ENCODE results near the gene MVD.

MVD gene

DNA sequence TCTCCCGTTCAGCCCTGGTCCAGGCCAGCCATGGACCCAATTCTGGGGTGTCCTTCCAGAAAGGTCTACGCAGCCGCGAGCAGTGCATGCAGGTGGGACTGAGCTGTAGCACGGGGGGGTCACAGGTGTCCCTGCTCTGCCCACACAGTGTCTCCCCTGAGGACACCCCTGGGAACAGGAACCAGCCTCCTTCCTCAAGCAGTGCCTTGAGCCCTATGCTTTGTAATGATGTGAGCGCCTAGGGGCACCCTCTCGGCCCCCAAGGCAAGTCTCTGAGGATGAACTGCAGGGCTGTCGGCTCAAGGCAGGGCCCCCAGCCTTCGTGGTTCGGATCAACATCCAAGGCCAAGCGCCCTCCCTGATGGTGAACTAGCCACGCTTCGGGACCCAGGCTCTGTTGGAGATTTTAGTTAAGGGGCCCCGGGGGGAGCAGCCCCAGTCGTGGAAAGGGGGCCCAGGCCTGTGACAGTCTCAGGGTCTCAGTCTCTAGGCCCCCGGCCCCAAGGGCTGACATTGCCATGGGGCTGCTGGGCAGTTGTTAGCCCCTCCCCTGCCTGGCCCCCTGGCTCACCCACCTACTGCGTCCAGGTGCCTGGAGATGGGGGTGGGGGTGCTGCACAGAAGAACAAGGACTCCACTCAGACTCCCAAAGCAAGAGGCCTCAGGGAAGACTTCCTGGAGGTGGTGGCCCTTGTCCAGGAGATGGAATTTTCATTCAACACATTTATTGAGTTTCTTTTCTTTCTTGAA is 22.2 kb downstream of the MVD start:
- no peak for DNase-seq (ENCODE audit: low read depth)

DNA sequence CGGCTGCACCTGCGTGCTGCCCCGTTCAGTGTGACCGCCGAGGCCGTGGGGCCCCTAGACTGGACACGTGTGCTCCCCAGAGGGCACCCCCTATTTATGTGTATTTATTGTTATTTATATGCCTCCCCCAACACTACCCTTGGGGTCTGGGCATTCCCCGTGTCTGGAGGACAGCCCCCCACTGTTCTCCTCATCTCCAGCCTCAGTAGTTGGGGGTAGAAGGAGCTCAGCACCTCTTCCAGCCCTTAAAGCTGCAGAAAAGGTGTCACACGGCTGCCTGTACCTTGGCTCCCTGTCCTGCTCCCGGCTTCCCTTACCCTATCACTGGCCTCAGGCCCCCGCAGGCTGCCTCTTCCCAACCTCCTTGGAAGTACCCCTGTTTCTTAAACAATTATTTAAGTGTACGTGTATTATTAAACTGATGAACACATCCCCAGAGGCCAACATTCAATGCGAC is 22.8 kb downstream of the MVD start:
- no peak for DNase-seq (ENCODE audit: low read depth)

DNA sequence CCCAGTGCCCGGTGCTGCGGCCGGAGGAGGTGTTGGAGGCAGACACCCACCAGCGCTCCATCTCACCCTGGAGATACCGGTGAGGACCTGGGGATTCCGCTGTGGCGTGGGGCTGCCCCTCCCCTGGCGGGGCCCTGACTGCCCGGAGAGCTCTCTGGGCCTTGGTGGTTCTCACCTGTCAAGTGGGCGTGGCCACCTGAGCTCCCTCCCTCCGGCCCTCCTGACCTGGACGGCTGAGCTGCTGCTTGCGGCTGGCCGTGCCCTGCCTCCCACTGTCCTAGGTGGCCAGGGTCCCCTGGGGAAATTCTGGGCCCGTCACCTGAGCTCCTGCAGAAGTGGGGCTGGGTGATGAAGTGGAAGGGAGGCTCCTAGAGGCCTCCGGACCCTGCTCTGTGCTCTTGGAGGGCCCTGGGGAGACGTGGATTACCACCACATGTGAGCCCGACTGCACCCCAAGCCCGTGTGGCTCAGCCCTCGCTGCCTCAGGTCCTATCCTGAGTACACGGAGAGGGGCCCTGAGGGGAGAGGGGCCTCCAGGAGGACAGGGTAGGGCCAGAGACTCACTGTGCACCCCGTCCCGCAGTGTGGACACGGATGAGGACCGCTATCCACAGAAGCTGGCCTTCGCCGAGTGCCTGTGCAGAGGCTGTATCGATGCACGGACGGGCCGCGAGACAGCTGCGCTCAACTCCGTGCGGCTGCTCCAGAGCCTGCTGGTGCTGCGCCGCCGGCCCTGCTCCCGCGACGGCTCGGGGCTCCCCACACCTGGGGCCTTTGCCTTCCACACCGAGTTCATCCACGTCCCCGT is 23.5 kb downstream of the MVD start:
- DNase-seq (ENCODE audit: low read depth), result no peak

DNA sequence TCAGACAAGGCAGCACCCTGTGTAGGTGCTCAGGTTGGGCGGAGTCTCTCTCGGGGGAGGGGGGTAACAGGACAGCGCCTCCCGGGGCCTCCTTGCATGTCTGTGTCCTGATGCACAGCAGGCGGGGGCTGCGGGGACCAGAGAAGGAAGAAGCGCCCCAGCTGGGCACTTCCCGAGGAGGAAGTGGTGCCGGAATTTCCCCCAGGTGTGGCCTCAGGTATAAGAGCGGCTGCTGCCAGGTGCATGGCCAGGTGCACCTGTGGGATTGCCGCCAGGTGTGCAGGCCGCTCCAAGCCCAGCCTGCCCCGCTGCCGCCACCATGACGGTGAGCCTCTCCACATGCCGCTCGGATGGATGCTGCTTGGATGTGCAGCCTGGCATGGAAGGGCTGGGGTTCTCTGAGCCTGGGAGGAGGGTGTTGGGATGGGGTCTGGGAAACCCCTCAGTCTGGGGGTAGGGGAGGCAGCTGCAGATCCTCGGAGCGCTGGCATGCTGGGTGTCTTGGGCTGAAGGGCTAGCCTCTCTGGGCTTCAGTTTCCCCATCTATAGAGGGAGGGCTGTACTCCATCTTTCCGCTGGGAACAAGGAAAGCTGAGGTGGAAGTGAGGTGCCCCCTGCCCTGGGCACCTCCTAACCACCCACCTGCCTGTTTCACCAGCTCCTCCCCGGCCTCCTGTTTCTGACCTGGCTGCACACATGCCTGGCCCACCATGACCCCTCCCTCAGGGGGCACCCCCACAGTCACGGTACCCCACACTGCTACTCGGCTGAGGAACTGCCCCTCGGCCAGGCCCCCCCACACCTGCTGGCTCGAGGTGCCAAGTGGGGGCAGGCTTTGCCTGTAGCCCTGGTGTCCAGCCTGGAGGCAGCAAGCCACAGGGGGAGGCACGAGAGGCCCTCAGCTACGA is 24.3 kb downstream of the MVD start, which contains the start of gene IL17C:
Gene IL17C (plus strand): TSS at position 250 of the 908 bp plus-strand sequence. CDS start 70 bp downstream, at position 320.
- DNase-seq (ENCODE audit: low read depth), result no peak

DNA sequence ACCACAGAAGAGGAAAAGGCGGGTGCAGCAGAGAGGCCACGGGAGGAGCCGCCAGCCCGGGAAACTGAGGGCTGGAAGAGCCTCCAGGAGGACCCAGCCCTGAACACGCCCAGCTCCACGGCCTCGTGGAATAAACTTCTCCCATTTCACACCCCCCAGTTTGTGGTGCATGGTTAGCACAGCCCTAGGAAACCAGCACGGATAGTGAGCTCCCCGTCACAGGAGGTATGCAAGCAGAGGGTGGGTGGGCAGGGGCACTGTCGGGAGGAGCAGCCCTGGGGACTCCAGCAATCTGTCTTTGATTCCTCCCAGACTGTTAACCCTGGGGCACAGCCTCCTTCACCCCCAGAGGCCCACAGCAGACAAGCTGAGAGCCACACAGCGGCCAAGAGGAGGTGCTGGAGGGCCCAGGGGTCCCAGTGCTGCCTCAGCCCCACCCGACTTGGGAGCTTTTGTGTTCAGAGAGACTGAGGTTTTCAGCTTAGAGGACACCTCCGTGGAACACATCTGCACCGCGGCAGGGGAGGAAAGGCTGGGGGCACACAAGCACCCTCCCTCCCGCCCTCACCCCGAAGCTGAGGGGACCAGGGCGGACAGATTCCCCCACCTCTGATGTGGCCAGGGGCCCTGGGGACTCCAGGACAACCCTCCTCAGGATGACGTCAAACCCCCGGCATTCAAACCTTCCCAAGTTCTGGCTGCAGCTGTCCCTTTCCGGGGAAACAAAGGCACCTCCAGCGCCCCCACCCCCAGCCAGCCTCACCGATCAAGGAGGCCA is 26.2 kb downstream of the MVD start:
- no peak for DNase-seq (ENCODE audit: low read depth)

DNA sequence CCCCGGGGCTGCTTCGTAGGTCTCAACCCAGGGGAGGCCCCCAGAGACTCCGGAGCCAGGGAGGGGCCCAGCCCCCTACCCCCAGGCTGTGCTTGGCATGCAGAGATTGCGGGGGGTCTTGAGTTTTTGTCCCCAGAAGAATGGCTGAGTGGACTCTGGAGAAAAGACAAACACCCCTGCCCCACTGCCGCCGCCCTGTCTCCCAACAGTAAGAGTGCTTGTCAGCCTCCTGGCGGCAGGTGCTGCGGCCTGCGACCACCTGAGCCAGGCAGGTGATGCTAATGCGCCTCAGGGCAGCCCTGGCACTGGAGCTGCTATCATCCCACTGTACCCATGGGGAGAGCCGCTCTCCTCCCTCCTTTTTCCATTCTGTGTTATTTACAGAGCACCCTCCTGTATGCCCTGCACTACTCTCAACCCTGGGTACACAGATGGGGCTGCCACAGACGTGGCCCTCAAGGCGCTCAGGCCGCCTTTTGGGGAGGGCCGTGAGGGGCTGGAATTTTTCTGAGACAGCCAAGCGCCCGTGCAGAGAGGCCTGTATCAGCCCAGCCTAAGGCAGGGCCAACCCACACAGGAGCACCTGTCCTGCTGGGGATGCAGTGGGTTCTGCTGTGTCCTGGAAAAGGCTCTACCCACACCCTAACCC is 27.1 kb downstream of the MVD start:
- no peak for DNase-seq (ENCODE audit: low read depth)

DNA sequence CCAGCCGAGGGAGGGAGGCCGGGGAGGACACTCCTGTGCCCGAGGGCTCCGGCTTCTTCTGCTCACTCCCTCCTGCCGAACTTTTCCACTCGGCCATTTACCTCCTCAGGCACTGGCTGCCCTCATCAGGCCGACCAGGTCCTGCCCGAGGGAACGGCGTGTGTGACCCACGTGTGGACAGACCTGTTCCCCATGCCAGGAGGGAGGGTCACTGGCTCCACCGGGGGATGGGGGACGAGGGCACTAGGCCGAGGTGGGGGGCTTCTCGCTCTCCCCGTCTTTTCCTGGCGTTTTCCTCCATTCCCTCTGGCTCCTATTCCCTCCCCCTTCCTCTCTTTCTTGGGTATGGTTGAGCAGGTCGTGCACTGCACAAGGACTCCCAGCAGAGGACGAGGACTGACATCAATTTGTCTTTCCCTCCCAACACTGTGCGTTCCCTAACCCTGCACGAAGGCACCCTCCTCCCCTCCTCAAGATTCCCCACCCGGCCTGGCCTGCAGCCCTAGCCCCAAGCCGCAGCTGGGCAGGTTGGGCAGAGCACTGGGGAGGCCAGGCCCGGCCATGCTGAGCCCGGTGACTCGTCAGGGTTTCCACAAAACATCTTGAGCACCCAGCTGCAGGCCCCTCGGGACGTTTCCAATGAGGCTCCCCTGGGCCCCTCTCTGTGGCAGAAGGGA is 27.8 kb downstream of the MVD start:
- DNase-seq (ENCODE audit: low read depth), result no peak

DNA sequence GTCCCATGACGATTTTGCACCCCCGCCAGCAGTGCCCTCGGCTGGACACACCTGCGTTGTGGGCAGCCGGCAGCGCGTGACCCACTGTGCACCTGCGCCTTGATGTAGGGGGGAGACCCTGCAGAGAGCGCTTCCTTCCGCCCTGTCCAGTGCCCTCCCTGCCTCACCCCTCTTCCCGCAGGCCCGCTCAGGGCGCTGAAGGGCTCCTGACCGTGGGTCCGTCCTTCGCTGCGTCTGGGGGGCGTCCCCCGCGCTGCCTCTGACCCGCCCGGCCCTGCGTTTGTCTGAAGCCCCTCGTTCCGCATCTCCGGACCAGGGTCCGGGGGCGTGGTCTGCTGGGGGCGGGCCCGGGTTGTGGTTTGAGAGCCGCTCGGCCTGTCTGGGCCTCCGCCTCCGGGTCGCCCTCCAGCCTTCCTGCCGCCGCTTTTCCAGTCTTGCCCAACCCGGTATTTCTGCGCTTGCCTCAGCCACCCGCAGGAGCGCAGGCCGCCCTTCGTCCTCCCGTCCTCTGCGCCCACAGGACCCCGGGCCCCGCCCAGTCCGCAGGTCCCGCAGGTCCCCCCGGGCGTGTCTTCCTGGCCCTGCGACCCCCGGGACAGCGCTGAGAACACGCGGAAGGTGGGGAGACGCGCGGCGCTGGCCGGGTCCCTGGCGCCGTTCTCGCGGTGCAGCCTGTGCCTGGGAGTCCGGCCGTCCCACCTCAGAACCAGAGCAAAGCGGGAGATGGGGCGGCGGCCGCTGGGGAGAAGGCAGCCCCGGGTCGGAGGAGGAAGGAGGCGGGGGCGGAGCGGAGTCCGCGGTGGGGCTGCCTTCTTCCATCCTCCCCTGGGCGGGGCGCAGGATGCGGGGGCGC is 28.5 kb downstream of the MVD start:
- DNase-seq (ENCODE audit: low read depth), result peak; percentile 55

DNA sequence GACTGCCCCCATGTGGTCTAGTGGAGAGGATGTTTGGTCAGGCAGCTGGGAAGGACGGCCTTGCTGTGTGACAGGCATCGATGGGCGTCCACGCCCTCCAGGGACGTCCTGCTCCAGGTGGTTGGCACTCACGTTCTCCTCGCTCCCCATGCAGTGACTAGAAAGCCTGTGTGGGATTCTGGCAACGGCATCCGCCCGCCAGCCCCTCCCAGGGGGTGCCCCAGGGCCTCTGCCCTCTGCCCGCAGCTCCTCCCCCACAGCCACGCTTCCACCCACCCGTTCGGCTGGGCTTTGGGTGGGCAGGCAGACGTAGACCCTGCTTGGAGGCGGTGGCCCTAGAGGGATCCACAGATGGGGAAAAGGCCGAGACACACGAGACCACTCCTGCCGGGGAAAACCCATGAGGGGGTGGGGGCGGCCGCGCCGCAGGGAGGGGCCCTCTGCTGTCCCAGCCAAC is 29.2 kb downstream of the MVD start:
- DNase-seq (ENCODE audit: low read depth), result peak; percentile 52

DNA sequence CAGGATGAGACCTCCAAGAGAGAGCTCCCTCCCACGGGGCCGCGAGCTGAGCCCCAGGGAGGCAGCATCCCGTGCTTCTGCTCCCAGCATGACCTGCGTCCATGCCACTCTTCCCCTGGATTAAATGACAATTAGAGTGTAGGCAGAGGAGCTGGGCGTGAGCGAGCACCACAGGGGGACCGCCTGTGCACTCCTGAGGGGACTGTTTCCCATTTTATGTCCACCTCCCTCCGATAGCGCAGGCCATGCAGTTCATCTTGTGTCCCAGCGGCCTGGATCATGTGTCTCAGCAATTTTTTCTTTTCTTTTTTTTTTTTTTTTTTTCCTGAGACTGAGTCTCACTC is 30.3 kb downstream of the MVD start:
- no peak for DNase-seq (ENCODE audit: low read depth)

DNA sequence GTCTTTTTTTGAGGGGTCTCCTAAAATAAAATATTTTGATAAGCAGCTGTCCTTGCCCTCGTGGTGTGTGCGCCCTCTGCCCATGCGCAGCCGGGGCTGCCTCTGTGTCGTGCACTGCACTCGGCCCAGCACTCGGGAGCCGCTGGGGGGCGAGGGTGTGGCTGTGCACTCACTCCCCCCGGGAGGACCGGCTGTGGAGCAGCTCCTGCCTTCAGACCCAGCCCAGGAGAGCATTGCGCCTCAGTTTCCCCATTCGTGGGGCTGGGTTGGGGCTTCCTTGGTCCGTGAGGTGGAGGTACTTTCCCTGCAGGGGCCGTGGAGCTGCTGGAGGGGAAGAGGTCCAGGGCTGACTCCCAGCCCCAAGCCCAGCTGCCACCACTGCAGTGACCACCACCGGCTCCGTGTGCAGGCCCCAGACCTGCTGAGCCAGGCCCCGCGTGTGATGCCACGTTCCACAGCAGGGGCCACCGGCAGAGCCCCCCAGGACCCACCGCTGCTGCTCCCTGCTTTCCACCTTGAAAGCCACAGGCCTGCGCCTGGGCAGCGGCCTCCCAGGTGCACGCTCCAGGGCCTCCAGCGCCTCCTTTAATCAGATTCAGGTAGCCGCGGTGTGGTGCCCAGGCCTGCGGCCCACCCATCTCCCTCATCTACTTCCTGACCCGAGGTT is 30.8 kb downstream of the MVD start:
- DNase-seq (ENCODE audit: low read depth), result no peak

DNA sequence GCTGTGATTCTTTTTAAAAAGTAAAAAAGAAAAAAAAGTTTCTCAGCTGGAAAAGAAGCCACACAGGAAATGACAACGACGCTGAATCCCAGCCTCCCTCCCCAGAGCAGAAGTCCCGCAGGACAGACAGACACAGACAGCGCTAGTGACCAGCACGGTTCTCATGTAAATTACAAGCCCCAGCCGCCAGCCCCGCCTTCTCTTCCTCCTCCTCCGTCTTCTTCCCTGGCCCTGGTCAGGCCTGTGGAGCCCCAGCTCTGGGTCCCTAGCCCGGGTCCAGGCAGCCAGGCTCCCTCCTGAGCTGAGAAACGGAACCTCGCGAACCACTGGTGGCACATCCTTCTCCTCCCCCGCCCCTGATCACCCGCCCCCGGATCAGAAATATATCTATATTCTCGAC is 31.5 kb downstream of the MVD start:
- DNase-seq (ENCODE audit: low read depth), result no peak

DNA sequence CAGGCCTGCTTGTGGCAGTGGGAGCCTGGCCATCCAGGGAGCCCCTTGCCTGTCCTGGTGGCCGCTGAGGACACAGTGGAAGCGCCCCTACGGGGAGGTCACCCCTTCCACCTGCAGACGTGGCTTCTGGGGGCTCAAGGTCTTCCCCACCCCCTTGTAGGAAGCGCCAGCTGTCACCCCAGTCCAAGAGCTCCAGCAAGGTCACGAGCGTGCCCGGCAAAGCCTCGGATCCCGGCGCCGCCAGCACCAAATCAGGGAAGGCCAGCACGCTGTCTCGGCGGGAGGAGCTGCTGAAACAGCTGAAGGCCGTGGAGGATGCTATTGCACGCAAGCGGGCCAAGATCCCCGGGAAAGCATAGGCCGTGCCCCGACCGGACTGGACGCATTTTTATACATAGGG is 31.9 kb downstream of the MVD start:
- DNase-seq (ENCODE audit: low read depth), result no peak

DNA sequence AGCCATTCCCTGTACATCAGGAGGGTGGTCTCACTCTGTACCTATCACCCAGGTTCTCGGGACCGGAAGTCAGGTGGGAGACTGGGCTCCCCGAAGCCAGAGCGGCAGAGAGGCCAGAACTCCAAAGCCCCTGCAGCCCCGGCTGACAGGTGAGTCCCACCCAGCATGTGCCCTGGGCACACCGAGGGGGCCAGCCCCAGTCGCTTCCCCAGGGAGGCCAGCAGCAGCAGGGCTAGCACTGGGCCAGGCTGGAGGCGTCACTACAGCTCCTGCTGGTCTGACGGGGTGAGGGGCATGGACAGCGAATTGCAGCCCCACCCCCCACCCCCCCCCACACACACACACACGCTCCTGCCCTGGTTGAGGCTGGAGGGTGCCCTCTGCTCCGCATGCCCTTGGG is 32.5 kb downstream of the MVD start:
- no peak for DNase-seq (ENCODE audit: low read depth)

DNA sequence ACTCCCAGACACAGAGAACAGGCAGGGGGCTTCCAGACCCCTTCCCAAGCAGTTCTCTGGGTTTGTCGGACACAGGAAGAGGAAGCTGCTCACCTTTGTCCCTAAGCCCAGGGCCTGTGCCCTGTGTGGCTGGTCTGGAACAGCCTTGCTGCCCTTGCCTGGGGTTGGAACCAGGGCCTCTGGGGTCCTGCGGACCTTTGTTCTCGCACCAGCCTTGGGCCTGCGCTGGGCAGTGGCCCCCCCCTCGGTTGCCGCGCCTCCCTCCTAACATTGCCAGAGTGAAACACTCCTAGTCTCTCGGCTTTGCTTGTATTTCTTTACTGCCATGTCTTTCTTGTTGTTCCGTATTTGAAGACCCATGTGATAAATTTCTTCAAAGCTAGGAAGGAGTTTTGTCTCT is 33.1 kb downstream of the MVD start:
- DNase-seq (ENCODE audit: low read depth), result no peak

DNA sequence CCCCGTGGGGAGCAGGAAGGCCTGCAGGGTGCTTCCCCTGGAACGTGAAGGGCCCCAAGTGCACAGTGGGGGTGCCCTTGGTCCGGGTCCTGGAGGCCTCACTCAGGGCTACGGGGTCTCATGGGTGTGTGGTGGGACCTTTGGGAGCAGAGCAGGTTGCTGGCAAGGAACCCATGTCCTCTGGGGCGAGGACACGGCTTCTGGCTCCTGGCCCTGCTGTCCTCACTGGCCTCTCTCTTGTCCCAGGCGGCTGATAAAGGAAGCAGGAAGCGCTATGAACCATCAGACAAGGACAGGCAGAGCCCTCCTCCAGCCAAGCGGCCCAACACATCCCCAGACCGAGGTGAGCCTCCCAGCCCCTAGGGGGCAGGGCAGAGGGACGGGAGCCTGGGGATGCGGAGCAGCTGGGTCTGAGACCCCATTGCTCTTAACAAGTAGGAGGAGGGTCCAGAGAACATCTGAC is 34.3 kb downstream of the MVD start:
- no peak for DNase-seq (ENCODE audit: low read depth)

DNA sequence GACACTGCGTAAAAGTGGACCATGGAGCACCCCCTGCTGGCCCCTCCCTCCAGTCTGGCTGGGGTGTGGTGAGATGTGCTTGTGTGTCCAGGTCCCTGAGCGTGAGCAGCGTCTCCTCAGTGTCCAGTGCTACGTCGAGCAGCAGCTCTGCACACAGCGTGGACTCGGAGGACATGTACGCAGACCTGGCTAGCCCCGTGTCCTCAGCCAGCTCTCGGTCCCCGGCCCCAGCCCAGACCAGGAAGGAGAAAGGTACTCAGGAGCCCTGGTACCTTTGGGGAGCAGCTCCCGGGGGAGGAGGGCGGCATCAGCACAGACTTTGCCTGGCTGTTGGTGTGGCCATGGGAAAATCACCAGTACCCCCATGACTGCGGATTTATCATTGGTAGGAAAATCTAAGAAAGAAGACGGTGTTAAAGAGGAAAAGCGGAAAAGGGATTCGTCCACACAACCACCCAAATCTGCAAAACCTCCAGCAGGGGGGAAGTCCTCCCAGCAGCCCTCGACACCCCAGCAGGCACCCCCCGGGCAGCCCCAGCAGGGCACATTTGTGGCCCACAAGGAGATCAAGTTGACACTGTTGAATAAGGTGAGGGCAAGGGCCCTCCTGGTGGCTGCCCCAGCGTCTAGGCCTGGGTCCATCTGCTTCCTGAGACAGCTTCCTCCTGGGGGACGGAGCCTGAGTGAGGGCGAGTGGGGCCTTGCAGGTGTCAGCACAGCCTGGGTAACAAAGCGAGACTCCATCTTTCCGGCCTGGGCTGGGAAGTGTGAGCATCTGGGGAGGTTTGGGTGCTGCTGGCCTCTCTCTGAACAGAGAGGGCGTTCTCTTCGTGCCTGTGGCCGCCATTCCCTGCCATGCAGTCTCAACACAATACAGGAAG is 35.1 kb downstream of the MVD start:
- DNase-seq (ENCODE audit: low read depth), result no peak

DNA sequence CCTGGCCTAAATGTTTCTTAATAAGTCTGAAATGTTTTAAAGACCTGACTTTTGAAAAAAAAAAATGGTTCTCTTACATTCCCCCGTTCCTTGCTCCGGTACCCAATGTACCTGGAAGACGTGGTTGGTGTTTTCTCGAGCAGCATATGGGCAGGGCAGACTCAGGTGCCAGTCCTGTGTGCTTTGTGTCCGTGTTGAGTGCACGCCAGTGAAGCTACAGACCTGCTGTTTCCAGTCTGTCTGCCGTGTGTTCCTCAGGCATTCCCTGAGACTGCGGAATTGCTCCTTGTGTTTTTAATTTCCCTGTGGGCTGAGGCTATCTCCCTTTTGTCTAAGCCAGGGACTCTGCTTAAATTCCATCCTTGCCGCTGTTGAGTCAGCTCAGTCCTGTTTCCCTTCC is 36.2 kb downstream of the MVD start:
- no peak for DNase-seq (ENCODE audit: low read depth)
